ENCODE measurements around the gene CASP7.

- TF ChIP-seq EZH2phosphoT487 (conservative IDR thresholded peaks at IDR 0.05; ENCODE audit: low read length) = no peak
- TF ChIP-seq, protein P1, sequence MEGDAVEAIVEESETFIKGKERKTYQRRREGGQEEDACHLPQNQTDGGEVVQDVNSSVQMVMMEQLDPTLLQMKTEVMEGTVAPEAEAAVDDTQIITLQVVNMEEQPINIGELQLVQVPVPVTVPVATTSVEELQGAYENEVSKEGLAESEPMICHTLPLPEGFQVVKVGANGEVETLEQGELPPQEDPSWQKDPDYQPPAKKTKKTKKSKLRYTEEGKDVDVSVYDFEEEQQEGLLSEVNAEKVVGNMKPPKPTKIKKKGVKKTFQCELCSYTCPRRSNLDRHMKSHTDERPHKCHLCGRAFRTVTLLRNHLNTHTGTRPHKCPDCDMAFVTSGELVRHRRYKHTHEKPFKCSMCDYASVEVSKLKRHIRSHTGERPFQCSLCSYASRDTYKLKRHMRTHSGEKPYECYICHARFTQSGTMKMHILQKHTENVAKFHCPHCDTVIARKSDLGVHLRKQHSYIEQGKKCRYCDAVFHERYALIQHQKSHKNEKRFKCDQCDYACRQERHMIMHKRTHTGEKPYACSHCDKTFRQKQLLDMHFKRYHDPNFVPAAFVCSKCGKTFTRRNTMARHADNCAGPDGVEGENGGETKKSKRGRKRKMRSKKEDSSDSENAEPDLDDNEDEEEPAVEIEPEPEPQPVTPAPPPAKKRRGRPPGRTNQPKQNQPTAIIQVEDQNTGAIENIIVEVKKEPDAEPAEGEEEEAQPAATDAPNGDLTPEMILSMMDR (IDR thresholded peaks at IDR 0.05; ENCODE audit: insufficient read depth, low read length, poor library complexity, severe bottlenecking) = no peak
These were observed 28.7 kb upstream of the CASP7 start for GRCh38 chr10:113651021-113651420.

All from SU-DHL-6 (cell line).